Esophagus squamous epithelium (tissue), 5 donors: ENCODE data around the gene SMG7. TPM values are rescaled to one million over a fixed set of nuclear protein-coding genes. Genes with fewer than 3 reads are reported as not detected.

Source experiments
- DNase-seq: peaks from one replicate; lab custom pipeline; 2025; lab: John Stamatoyannopoulos, UW
- H3K27ac ChIP-seq, 4 donors: fragments of 200-600 bp; sonication (generic); one replicate each; pipeline ENCODE4 v1.5.1; 2016 to 2019; ENCODE audit warnings: mild to moderate bottlenecking in 1 of 4
- H3K27me3 ChIP-seq, 4 donors: fragments of 200-600 bp; sonication (generic); 1 replicate in 3 of 4; 2 replicates in 1 of 4; pipeline versions ENCODE4 v1.5.1 to v1.6.0; 2017 to 2021; ENCODE audit warnings: antibody characterized with exemption in 1 of 4
- H3K36me3 ChIP-seq, 3 donors: fragments of 200-600 bp; sonication (generic); one replicate each; pipeline ENCODE4 v1.5.1; 2016 to 2019
- H3K4me1 ChIP-seq, 3 donors: fragments of 200-600 bp; sonication (generic); one replicate each; pipeline ENCODE4 v1.5.1; 2017 to 2019
- H3K4me3 ChIP-seq, 4 donors: fragments of 200-600 bp; sonication (generic); 1 replicate in 3 of 4; 2 replicates in 1 of 4; pipeline ENCODE4 v1.5.1; 2016 to 2019; ENCODE audit warnings: mild to moderate bottlenecking in 2 of 4, moderate library complexity in 1 of 4
- H3K9me3 ChIP-seq, 3 donors: fragments of 200-600 bp; sonication (generic); one replicate each; pipeline ENCODE4 v1.5.1; 2016 to 2019
- POLR2A ChIP-seq, 4 donors: fragments of 450-650 bp; IDR thresholded peaks; one replicate each; pipeline ENCODE4 v1.6.1; 2017; ENCODE audit warnings: antibody characterized with exemption in 4 of 4, mild to moderate bottlenecking in 4 of 4, moderate library complexity in 3 of 4
- WGBS, 2 donors: methylation state at CpG; one replicate each; pipeline ENCODE4 v1.1.5; 2018; 5-methylcytosine and 5-hydroxymethylcytosine counted together
- intact Hi-C: fragments of 100-400 bp; cut with DNase I; formaldehyde crosslinking; loops from one replicate; pipeline ENCODE4 v1.15.0; 2022
- total RNA-seq, 4 donors: library from RNA; depleted of rRNA; stranded (reverse); fragments of >200 nt; gene quantifications; one replicate each; pipeline ENCODE4 v1.1.0, GENCODE V29; 2016
- TF ChIP-seq, protein P1 (sequence below), 6 experiments: fragments of 450-650 bp in 4 of 6; fragments of 200-600 bp in 2 of 6; sonication (generic) in 2 of 6; IDR thresholded peaks; one replicate each; pipeline ENCODE4 v1.5.1; 2016 to 2019; ENCODE audit warnings: antibody characterized with exemption in 6 of 6, mild to moderate bottlenecking in 4 of 6, moderate library complexity in 4 of 6
- donor health status: DM: yes; HTN: yes; CAD: no.

Gene SMG7
- total RNA-seq, 4 donors from 2014 or later: 15.8 to 46.5 (median 35.3) TPM

DNA sequence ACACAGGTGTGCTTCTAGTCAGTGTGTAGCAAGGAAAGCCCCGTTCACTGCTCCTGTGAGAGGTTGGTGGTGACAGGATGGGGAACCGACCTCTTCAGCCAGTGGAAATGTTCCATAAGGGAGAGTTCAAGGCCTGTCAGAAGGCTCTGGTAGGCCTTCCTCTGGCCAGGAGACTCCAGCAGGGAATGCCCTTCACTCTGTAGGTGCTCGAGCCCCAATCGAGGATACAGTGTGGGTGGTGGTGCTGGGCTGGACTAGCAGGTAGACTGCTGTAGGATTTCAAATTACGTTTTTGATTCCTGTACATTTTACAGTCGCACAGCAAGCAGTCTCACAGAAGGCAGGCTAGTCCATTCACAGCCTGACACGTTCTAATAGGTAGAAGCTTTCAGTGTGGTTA lies 80.1 kb downstream of the SMG7 start:
- Histone ChIP-seq H3K27me3 (no peaks in the 10 kb centered on the region), H3K9me3 (no peaks in the 10 kb centered on the region), H3K4me3 (no peak overlapping the region), H3K4me1 (no peaks in the 10 kb centered on the region), H3K36me3 (peaks cover 4 to 88% (median 14%) of the 10 kb centered on the region in 3 donors), H3K27ac (no peak overlapping the region)
- WGBS, 2 donors: 88 to 95% methylated on average over 5 to 6 of the region's 7 CpGs
- intact Hi-C loops: no loop called here
- DNase-seq: no peak
- TF ChIP-seq, protein P1, sequence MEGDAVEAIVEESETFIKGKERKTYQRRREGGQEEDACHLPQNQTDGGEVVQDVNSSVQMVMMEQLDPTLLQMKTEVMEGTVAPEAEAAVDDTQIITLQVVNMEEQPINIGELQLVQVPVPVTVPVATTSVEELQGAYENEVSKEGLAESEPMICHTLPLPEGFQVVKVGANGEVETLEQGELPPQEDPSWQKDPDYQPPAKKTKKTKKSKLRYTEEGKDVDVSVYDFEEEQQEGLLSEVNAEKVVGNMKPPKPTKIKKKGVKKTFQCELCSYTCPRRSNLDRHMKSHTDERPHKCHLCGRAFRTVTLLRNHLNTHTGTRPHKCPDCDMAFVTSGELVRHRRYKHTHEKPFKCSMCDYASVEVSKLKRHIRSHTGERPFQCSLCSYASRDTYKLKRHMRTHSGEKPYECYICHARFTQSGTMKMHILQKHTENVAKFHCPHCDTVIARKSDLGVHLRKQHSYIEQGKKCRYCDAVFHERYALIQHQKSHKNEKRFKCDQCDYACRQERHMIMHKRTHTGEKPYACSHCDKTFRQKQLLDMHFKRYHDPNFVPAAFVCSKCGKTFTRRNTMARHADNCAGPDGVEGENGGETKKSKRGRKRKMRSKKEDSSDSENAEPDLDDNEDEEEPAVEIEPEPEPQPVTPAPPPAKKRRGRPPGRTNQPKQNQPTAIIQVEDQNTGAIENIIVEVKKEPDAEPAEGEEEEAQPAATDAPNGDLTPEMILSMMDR (IDR thresholded peaks at IDR 0.05): no peak
- TF ChIP-seq POLR2A (IDR thresholded peaks at IDR 0.05): no peak

DNA sequence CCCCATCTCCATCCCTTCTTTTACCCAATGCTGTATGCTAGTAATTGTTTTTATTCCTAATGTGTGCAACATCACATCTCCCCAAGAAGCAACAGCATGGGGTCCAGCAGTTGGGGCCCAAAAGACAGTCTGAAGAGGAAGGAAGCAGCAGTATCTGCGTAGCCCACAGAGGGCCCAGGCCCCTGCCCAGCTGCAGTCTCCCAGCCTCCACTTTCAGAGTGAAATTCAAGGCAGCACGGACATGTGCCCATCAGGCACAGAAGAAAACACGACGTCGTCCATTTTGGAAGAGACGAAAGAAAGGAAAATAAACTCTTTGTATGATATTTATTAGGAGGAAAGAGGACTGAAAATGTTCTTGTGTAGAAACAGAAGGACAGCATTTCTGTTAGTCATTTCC lies 80.6 kb downstream of the SMG7 start:
- intact Hi-C loops: no loop called here
- H3K36me3 ChIP-seq: peaks cover 4 to 88% (median 14%) of the 10 kb centered on the region in 3 donors
- WGBS, 2 donors: 84 to 90% methylated on average over 6 of the region's 6 CpGs
- DNase-seq: no peak
- no peaks in the 10 kb centered on the region for H3K9me3 ChIP-seq
- TF ChIP-seq, protein P1 (IDR thresholded peaks at IDR 0.05): no peak
- no peak for TF ChIP-seq POLR2A (IDR thresholded peaks at IDR 0.05)
- no peaks in the 10 kb centered on the region for H3K4me1 ChIP-seq
- H3K27me3 ChIP-seq: no peaks in the 10 kb centered on the region
- H3K4me3 ChIP-seq: no peak overlapping the region
- no peak overlapping the region for H3K27ac ChIP-seq

- no peaks in the 10 kb centered on the region for H3K9me3 ChIP-seq
- DNase-seq: no peak
- no peak overlapping the region for H3K4me3 ChIP-seq
- H3K27ac ChIP-seq: no peak overlapping the region
- H3K36me3 ChIP-seq: peaks cover 4 to 87% (median 14%) of the 10 kb centered on the region in 3 donors
- no peak for TF ChIP-seq POLR2A (IDR thresholded peaks at IDR 0.05)
- TF ChIP-seq, protein P1 (IDR thresholded peaks at IDR 0.05): no peak
- H3K4me1 ChIP-seq: no peaks in the 10 kb centered on the region
- intact Hi-C loops: no loop called here
- H3K27me3 ChIP-seq: no peaks in the 10 kb centered on the region
- WGBS, 2 donors: 75 to 88% methylated on average over 4 to 5 of the region's 5 CpGs
Measured at GRCh38 chr1:183553331-183553730, 81.0 kb downstream of the SMG7 start.

GRCh38 chr1:183553764-183554163 lies 81.5 kb downstream of the SMG7 start:
- H3K27me3 ChIP-seq: no peaks in the 10 kb centered on the region
- intact Hi-C loops: no loop called here
- H3K36me3 ChIP-seq: peaks cover 4 to 86% (median 10%) of the 10 kb centered on the region in 3 donors
- no peak for TF ChIP-seq POLR2A (IDR thresholded peaks at IDR 0.05)
- TF ChIP-seq, protein P1 (IDR thresholded peaks at IDR 0.05): no peak
- H3K4me3 ChIP-seq: no peak overlapping the region
- no peak overlapping the region for H3K27ac ChIP-seq
- no peaks in the 10 kb centered on the region for H3K4me1 ChIP-seq
- 93% methylated on average over 3 of the region's 3 CpGs for WGBS, 2 donors
- no peaks in the 10 kb centered on the region for H3K9me3 ChIP-seq
- no peak for DNase-seq

DNA sequence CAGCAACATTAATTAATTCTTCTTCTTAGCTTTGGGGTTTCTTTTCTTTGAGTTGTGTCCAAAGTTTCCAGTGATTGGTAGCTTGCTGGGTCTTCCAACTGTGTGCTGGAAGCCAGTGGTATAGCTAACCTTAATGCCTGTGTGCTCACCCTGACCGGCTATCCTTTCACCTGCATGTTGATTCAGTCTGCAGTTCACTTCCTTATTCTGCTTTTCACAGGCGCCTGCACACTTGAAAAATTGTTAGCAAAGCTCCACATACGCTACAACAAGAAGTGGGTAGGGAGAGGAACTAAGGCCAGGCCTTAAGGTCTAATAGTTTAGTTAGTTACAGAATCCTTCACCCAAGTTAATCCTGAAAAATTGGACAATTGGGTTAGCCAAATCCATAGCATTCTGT lies 82.3 kb downstream of the SMG7 start:
- intact Hi-C loops: no loop called here
- 80% methylated on average over 3 of the region's 3 CpGs for WGBS, 2 donors
- Histone ChIP-seq H3K9me3 (no peaks in the 10 kb centered on the region), H3K36me3 (peaks cover 4 to 84% (median 9%) of the 10 kb centered on the region in 3 donors), H3K27ac (no peak overlapping the region), H3K27me3 (no peaks in the 10 kb centered on the region), H3K4me1 (no peaks in the 10 kb centered on the region), H3K4me3 (no peak overlapping the region)
- no peak for DNase-seq
- TF ChIP-seq POLR2A (IDR thresholded peaks at IDR 0.05): no peak
- TF ChIP-seq, protein P1 (IDR thresholded peaks at IDR 0.05): no peak
